T-cell (primary cell): ENCODE results near the gene ATP2A3. TPM values are rescaled to one million over a fixed set of nuclear protein-coding genes. Genes with fewer than 3 reads are reported as not detected.
"Not testable (repeated sequence)": the region's sequence is repeated elsewhere in the genome, so short reads cannot be mapped to it uniquely, and the experiment has no call there.

Source experiments
- ATAC-seq, 4 experiments: fragments of 200-7000 bp in 3 of 4; fragments of 150-1000 bp in 1 of 4; cut with Tn5 transposase; replicated peaks in 1 of 4; 1 replicate in 3 of 4; 2 replicates in 1 of 4; pipeline ENCODE4 v1.10.0; 2021; ENCODE audit warnings: moderate library complexity in 3 of 4, mild to moderate bottlenecking in 2 of 4, moderate number of reproducible peaks in 1 of 4
- CTCF ChIA-PET, 2 donors: fragments of 300-600 bp; sonication (Branson Sonifier 250); formaldehyde crosslinking; loops; one replicate each; lab custom pipeline; 2022; ENCODE audit warnings: antibody characterized with exemption in 2 of 2; lab: Charles Lee
- POLR2A ChIA-PET, 2 donors: fragments of 300-600 bp; sonication (Branson Sonifier 250); formaldehyde crosslinking; loops; one replicate each; lab custom pipeline; 2022; ENCODE audit warnings: antibody characterized with exemption in 2 of 2; lab: Charles Lee
- DNase-seq, 35 experiments: peaks; one replicate each; pipeline versions ENCODE4 v3.0.0 to v3.0.0-alpha.2; 2013 to 2023
- H3K27ac ChIP-seq: one replicate; pipeline ENCODE4 v1.5.1; 2013; ENCODE audit warnings: low read length
- H3K27me3 ChIP-seq, 2 experiments: replicated peaks in 1 of 2; 1 replicate in 1 of 2; 2 replicates in 1 of 2; pipeline versions ENCODE4 v1.6.1 to v1.7.0; 2013; ENCODE audit warnings: low read length in 1 of 2, mixed read lengths in 1 of 2; ENCODE audit not compliant: control insufficient read depth in 2 of 2, insufficient read depth in 2 of 2; ENCODE audit errors: extremely low read depth in 1 of 2
- H3K36me3 ChIP-seq, 2 donors: 1 replicate in 1 of 2; 2 replicates in 1 of 2; pipeline versions ENCODE4 v1.6.1 to v1.7.0; 2013; ENCODE audit warnings: low read length in 1 of 2; ENCODE audit not compliant: control insufficient read depth in 2 of 2, insufficient read depth in 1 of 2; ENCODE audit errors: extremely low read depth in 1 of 2
- H3K4me1 ChIP-seq, 2 experiments: 1 replicate in 1 of 2; 2 replicates in 1 of 2; pipeline versions ENCODE4 v1.6.1 to v1.7.0; 2013; ENCODE audit warnings: low read length in 2 of 2, mixed read lengths in 1 of 2; ENCODE audit not compliant: insufficient read depth in 2 of 2, control insufficient read depth in 1 of 2; ENCODE audit errors: extremely low read depth in 1 of 2
- H3K4me3 ChIP-seq, 2 donors: 1 replicate in 1 of 2; 2 replicates in 1 of 2; pipeline versions ENCODE4 v1.5.1 to v1.7.0; 2013; ENCODE audit warnings: mild to moderate bottlenecking in 2 of 2, low read length in 1 of 2, moderate library complexity in 1 of 2; ENCODE audit not compliant: control insufficient read depth in 1 of 2; ENCODE audit errors: extremely low read depth in 1 of 2
- H3K9me3 ChIP-seq: 2 replicates; pipeline ENCODE4 v1.7.0; 2013
- H3K27ac Mint-ChIP-seq, 2 donors: one replicate each; pipeline ENCODE4 v1.8.0; 2020 to 2021; ENCODE audit warnings: mild to moderate bottlenecking in 2 of 2, mixed read lengths in 2 of 2
- H3K27me3 Mint-ChIP-seq, 2 donors: one replicate each; pipeline ENCODE4 v1.8.0; 2021 to 2022; ENCODE audit warnings: mixed read lengths in 2 of 2
- H3K36me3 Mint-ChIP-seq: one replicate; pipeline ENCODE4 v1.8.0; 2021; ENCODE audit warnings: mixed read lengths
- H3K4me1 Mint-ChIP-seq, 3 donors: one replicate each; pipeline ENCODE4 v1.8.0; 2020 to 2022; ENCODE audit warnings: mixed read lengths in 3 of 3, mild to moderate bottlenecking in 1 of 3
- H3K4me3 Mint-ChIP-seq, 3 donors: one replicate each; pipeline ENCODE4 v1.8.0; 2020 to 2022; ENCODE audit warnings: mild to moderate bottlenecking in 3 of 3, mixed read lengths in 3 of 3, moderate library complexity in 3 of 3
- H3K9me3 Mint-ChIP-seq, 3 donors: one replicate each; pipeline ENCODE4 v1.8.0; 2020 to 2022; ENCODE audit warnings: mixed read lengths in 3 of 3
- WGBS: methylation state at CpG from one replicate; pipeline ENCODE4 v1.1.5; 2013; ENCODE audit warnings: missing lambda C conversion rate; ENCODE audit not compliant: insufficient coverage; 5-methylcytosine and 5-hydroxymethylcytosine counted together
- total RNA-seq, 35 experiments: library from RNA in 6 of 35; stranded (reverse) in 6 of 35; fragments of 120-200 nt in 1 of 35; gene quantifications; one replicate each; pipeline versions ENCODE4 v1.2.1 to v1.2.4 and lab custom pipeline; 2013 to 2026

Gene ATP2A3
- total RNA-seq, 5 donors from 2014 or later (not counting 1 experiment from before 2014, with no cell fraction given), result 228 to 303 (median 248) TPM

GRCh38 chr17:3951420-3951819 lies 12.8 kb downstream of the ATP2A3 start:
- DNase-seq, result no peak
- Mint-ChIP-seq H3K36me3 (peaks cover 24% of the 10 kb centered on the region), H3K4me3 (no peak overlapping the region), H3K4me1 (peaks cover 6 to 9% (median 6%) of the 10 kb centered on the region in 3 donors), H3K9me3 (no peaks in the 10 kb centered on the region), H3K27me3 (no peaks in the 10 kb centered on the region), H3K27ac (no peak overlapping the region)
- no peaks in the 10 kb centered on the region for H3K27me3 ChIP-seq
- ATAC-seq, result no peak
- ChIA-PET CTCF (no interaction called here), POLR2A (no interaction called here)
- peaks cover 0 to 23% of the 10 kb centered on the region in 2 experiments for H3K4me1 ChIP-seq
- no peak overlapping the region for H3K27ac ChIP-seq
- peaks cover 16 to 76% of the 10 kb centered on the region in 2 donors for H3K36me3 ChIP-seq
- 84% methylated on average over 8 of the region's 16 CpGs for WGBS
- no peak overlapping the region for H3K4me3 ChIP-seq
- no peaks in the 10 kb centered on the region for H3K9me3 ChIP-seq

DNA sequence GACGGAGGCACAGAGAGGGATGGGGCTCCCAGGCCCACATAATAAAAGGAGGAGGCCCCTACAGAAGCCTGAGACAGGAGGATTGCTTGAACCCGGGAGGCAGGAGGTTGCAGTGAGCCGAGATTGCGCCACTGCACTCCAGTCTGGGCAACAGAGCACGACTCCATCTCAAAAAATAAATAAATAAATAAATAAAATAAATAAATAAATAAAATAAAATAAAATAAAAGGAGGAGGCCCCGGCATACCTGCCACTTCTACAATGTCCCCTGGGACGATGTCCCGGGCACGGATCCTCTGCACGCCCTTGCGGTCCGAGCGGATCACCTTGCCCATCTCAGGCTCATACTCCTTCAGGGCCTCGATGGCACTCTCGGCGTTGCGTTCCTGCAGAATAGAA lies 13.2 kb downstream of the ATP2A3 start:
- ChIA-PET POLR2A (no interaction called here), CTCF (no interaction called here)

GRCh38 chr17:3950584-3950983 lies 13.7 kb downstream of the ATP2A3 start:
- H3K27me3 Mint-ChIP-seq, result no peaks in the 10 kb centered on the region

More for the DNA sequence above, 13.2 kb downstream of the ATP2A3 start:
- no peaks in the 10 kb centered on the region for H3K9me3 ChIP-seq
- H3K27ac ChIP-seq, result no peak overlapping the region
- DNase-seq, result no peak
- Mint-ChIP-seq H3K36me3 (peaks cover 20% of the 10 kb centered on the region), H3K27me3 (no peaks in the 10 kb centered on the region), H3K4me3 (no peak overlapping the region), H3K9me3 (no peaks in the 10 kb centered on the region), H3K27ac (no peak overlapping the region), H3K4me1 (peaks cover 2 to 5% (median 2%) of the 10 kb centered on the region in 3 donors)
- no peaks in the 10 kb centered on the region for H3K27me3 ChIP-seq
- no peak for ATAC-seq
- H3K36me3 ChIP-seq, result peaks cover 16 to 77% of the 10 kb centered on the region in 2 donors
- WGBS, result 100% methylated on average over 9 of the region's 17 CpGs
- peaks cover 0 to 19% of the 10 kb centered on the region in 2 experiments for H3K4me1 ChIP-seq
- no peak overlapping the region for H3K4me3 ChIP-seq

GRCh38 chr17:3949418-3949817 lies 14.8 kb downstream of the ATP2A3 start:
- H3K27ac Mint-ChIP-seq, result no peak overlapping the region
- Histone ChIP-seq H3K27ac (no peak overlapping the region), H3K36me3 (peaks cover 25 to 84% of the 10 kb centered on the region in 2 donors), H3K4me3 (no peak overlapping the region), H3K4me1 (peaks cover 0 to 7% of the 10 kb centered on the region in 2 experiments), H3K27me3 (no peaks in the 10 kb centered on the region), H3K9me3 (no peaks in the 10 kb centered on the region)
- peaks cover 0 to 6% (median 0%) of the 10 kb centered on the region in 3 donors for H3K4me1 Mint-ChIP-seq
- H3K9me3 Mint-ChIP-seq, result no peaks in the 10 kb centered on the region
- H3K36me3 Mint-ChIP-seq, result peaks cover 26% of the 10 kb centered on the region
- no peaks in the 10 kb centered on the region for H3K27me3 Mint-ChIP-seq
- DNase-seq, result no peak
- POLR2A ChIA-PET, result interaction anchor here in 1 of 2 donors (0.7 kb wide), 1 partner anchor 58 kb away, joined by 4 read pairs; no protein-coding TSS in a partner anchor
- 100% methylated on average over 1 of the region's 3 CpGs for WGBS
- CTCF ChIA-PET, result no interaction called here
- no peak for ATAC-seq
- no peak overlapping the region for H3K4me3 Mint-ChIP-seq

More at GRCh38 chr17:3950584-3950983, 13.7 kb downstream of the ATP2A3 start:
- H3K4me3 Mint-ChIP-seq, result no peak overlapping the region
- Histone ChIP-seq H3K36me3 (peaks cover 20 to 80% of the 10 kb centered on the region in 2 donors), H3K27me3 (no peaks in the 10 kb centered on the region), H3K4me3 (no peak overlapping the region), H3K9me3 (no peaks in the 10 kb centered on the region), H3K27ac (no peak overlapping the region), H3K4me1 (peaks cover 0 to 17% of the 10 kb centered on the region in 2 experiments)
- H3K27ac Mint-ChIP-seq, result no peak overlapping the region
- ChIA-PET CTCF (no interaction called here), POLR2A (no interaction called here)
- 93% methylated on average over 9 of the region's 12 CpGs for WGBS
- ATAC-seq (no peak), DNase-seq (no peak)
- peaks cover 1 to 4% (median 3%) of the 10 kb centered on the region in 3 donors for H3K4me1 Mint-ChIP-seq
- no peaks in the 10 kb centered on the region for H3K9me3 Mint-ChIP-seq
- peaks cover 23% of the 10 kb centered on the region for H3K36me3 Mint-ChIP-seq

DNA sequence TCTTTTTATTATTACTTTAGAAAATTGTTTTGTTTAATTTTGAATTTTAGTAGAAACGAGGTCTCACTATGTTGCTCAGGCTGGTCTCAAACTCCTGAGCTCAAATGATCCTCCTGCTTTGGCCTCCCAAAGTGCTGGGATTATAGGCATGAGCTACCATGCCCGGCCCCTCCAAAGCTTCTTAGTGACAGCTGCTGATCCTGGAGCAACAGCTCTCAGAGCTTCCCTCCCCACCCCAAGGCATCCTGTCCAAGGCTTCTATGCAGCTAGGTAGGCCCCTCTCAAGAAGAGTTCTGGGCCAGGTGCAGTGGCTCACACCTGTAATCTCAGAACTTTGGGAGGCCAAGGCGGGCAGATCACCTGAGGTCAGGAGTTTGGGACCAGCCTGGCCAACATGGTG lies 15.7 kb downstream of the ATP2A3 start:
- H3K4me3 Mint-ChIP-seq, H3K27me3 ChIP-seq, H3K27ac ChIP-seq, H3K9me3 Mint-ChIP-seq, H3K9me3 ChIP-seq, H3K4me3 ChIP-seq, ATAC-seq, DNase-seq, CTCF ChIA-PET, H3K27ac Mint-ChIP-seq, H3K4me1 Mint-ChIP-seq, H3K27me3 Mint-ChIP-seq, H3K4me1 ChIP-seq: not testable (repeated sequence)
- POLR2A ChIA-PET, result interaction anchor here in 1 of 2 donors (0.5 kb wide), 1 partner anchor 937 kb away, joined by 3 read pairs; no protein-coding TSS in a partner anchor
- peaks cover 26 to 87% of the 10 kb centered on the region in 2 donors for H3K36me3 ChIP-seq
- H3K36me3 Mint-ChIP-seq, result peaks cover 33% of the 10 kb centered on the region
- 100% methylated on average over 2 of the region's 3 CpGs for WGBS

DNA sequence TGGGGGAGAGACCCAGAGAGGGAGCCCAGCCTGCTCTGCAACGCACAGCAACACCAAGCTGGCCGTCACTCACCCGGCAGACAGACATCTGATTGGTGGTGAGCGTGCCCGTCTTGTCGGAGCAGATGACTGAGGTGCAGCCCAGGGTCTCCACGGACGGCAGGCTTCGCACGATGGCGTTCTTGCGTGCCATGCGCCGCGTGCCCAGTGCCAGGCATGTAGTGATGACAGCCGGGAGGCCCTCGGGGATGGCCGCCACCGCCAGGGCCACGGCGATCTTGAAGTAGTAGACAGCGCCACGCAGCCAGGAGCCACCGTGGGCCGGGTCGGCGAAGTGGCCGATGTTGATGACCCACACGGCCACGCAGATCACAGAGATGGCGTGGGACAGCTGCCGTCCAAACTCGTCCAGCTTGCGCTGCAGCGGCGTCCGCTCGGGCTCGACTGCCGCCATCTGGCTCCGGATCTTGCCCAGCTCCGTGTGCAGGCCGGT lies 16.9 kb downstream of the ATP2A3 start:
- H3K36me3 ChIP-seq, result peaks cover 26 to 89% of the 10 kb centered on the region in 2 donors
- Mint-ChIP-seq H3K4me3 (no peak overlapping the region), H3K27me3 (no peaks in the 10 kb centered on the region), H3K4me1 (peaks cover 0 to 6% (median 0%) of the 10 kb centered on the region in 3 donors), H3K36me3 (peaks cover 41% of the 10 kb centered on the region), H3K27ac (no peak overlapping the region), H3K9me3 (no peaks in the 10 kb centered on the region)
- CTCF ChIA-PET, result no interaction called here
- no peak for ATAC-seq
- H3K4me3 ChIP-seq, result no peak overlapping the region
- no peak for DNase-seq
- H3K9me3 ChIP-seq, result no peaks in the 10 kb centered on the region
- H3K27me3 ChIP-seq, result no peaks in the 10 kb centered on the region
- WGBS, result 97% methylated on average over 43 of the region's 43 CpGs
- peaks cover 0 to 4% of the 10 kb centered on the region in 2 experiments for H3K4me1 ChIP-seq
- POLR2A ChIA-PET, result no interaction called here
- H3K27ac ChIP-seq, result no peak overlapping the region
